GM12891 (cell line): ENCODE results near the gene SNX24.
A peak's percentile ranks its signal among the peaks of the same experiment; 100 is the strongest.

Source experiments
- DNase-seq: peaks from one replicate; pipeline ENCODE4 v3.0.0; 2011; ENCODE audit warnings: low spot score; ENCODE audit not compliant: insufficient read length
- FAIRE-seq: peaks from 2 replicates; lab custom pipeline; 2011; peaks lifted over from hg19 to GRCh38; lab: Jason Lieb, UNC
- PAX5 ChIP-seq: IDR thresholded peaks from 2 replicates; pipeline ENCODE4 v1.6.1; 2011; ENCODE audit warnings: low read length, moderate library complexity, mild to moderate bottlenecking; ENCODE audit not compliant: insufficient read depth, severe bottlenecking
- POLR2A ChIP-seq: IDR thresholded peaks from 2 replicates; pipeline ENCODE4 v1.6.1; 2011; ENCODE audit warnings: low read depth, low read length, control low read depth
- POLR2AphosphoS5 ChIP-seq: IDR thresholded peaks from 2 replicates; pipeline ENCODE4 v1.6.1; 2011; ENCODE audit warnings: low read depth, low read length, control low read depth
- POU2F2 ChIP-seq: IDR thresholded peaks from 2 replicates; pipeline ENCODE4 v1.6.1; 2011; ENCODE audit warnings: low read depth, mild to moderate bottlenecking, control low read depth, low read length, moderate library complexity
- SPI1 ChIP-seq: IDR thresholded peaks from 2 replicates; pipeline ENCODE4 v1.6.1; 2011; ENCODE audit warnings: low read depth, low read length, control low read depth
- TAF1 ChIP-seq: IDR thresholded peaks from 2 replicates; pipeline ENCODE4 v1.6.1; 2011; ENCODE audit warnings: low read depth, low read length, control low read depth

SNX24 gene

DNA sequence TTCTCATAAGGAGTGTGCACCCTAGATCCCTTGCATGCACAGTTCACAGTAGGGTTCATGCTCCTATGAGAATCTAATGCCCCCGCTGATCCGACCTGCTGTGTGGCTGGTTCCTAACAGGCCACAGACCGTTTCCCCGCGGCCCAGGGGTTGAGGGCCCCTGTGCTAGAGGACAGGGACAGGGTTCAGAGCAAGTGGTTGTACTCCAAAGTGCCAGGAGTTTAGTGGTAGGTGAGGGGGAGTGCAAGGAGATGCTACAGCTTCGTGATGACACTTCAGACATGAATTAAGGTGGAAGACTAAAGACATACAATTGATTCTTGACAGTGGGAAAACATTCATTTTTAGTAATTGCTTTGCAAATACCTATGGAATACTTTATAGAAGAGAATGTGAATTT lies 40.5 kb downstream of the SNX24 start:
- TF ChIP-seq TAF1 = no peak
- TF ChIP-seq POU2F2 = no peak
- no peak for TF ChIP-seq POLR2AphosphoS5
- no peak for TF ChIP-seq PAX5
- no peak for TF ChIP-seq POLR2A
- no peak for TF ChIP-seq SPI1
- DNase-seq (no peak), FAIRE-seq (no peak)

DNA sequence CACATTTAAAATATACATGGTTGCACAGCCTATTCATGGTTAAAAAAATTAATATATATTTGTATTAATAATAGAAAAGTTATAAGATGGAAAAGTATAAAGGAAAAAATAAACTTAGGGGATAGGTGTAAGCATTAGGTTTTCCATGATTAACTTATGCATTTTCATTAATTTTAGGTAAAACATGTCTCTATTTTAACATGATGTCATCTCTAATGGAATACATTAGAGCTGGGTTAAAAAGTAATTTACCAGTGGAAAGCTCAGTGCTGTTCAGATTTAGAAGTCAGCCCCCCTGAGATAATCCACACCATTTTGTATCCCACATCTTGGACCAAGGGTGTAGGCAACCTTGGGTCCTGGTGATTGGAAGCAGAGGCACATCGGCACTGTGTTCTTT lies 49.7 kb downstream of the SNX24 start:
- no peak for DNase-seq
- no peak for FAIRE-seq
- TF ChIP-seq POLR2AphosphoS5 (no peak), POLR2A (no peak), TAF1 (no peak), POU2F2 (no peak)

DNA sequence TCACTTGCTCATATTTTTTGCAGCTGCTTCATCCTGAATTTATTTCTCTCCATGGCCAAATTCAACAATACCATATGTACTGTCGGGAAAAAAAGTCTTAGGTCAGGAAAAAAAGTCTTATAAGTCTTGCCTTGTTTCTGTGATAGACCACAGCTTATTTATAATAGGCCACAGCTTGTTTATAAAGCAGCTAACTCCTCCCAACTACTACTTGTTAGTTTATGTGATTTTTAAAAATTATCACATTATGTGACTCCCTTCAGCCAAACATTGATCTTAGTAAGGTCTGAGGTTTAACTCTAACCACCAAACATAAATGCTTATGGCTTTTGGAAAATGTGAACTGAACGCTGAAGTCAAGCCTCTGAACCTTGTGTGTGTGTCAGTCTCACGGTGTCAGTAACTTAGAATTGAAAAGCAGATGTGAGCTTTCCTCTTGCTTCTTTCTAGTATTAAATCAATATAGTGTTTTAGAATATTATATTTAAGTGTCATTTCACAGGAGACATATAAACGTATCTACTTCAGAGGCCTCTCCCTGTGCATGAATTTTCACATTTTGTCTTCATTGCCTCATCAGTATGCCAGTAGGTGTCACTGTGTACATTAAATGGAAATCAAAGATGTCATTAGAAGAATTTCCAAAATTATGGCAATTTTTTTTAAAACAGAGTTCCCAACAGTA lies 51.3 kb downstream of the SNX24 start:
- FAIRE-seq = peak; percentile 38
- DNase-seq = no peak
- TF ChIP-seq TAF1 = no peak
- TF ChIP-seq PAX5 = no peak
- TF ChIP-seq POU2F2 = no peak
- TF ChIP-seq POLR2A = no peak
- TF ChIP-seq SPI1 = no peak
- no peak for TF ChIP-seq POLR2AphosphoS5

DNA sequence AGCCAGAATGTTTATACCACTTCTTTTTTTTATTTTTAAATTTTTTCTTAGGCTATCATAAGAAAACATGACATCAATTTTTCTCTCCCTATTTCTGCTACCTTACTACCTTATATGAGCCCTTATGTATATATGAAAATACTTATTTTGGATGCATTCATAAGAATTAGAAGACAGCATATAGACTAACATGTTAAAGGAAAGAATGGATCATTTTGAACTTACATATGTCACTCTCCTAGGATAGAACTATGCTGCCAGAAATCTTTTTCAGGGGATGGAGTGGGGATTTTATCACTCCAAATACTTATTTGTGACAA lies 51.8 kb downstream of the SNX24 start:
- DNase-seq (no peak), FAIRE-seq (no peak)
- TF ChIP-seq TAF1 (no peak), SPI1 (no peak), PAX5 (no peak), POLR2AphosphoS5 (no peak), POU2F2 (no peak), POLR2A (no peak)

DNA sequence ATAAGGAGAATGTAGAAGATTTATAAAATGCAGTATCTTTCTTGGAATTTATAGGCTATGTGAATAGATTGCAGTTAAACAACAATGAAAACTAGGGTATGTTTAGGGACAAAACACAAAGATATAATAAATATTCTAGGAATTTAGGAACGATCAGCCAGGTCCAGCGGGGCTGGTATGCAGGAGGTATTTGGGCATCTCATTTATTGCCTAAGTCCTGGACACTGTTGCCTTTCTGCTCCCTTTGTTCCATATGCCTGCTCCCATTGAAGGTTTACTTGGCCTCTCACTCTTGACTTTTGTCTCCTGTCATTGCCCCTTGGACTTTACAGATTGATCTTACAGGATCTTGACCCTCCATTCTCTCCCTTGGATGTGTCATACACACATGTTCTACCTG lies 55.9 kb downstream of the SNX24 start:
- FAIRE-seq = no peak

DNA sequence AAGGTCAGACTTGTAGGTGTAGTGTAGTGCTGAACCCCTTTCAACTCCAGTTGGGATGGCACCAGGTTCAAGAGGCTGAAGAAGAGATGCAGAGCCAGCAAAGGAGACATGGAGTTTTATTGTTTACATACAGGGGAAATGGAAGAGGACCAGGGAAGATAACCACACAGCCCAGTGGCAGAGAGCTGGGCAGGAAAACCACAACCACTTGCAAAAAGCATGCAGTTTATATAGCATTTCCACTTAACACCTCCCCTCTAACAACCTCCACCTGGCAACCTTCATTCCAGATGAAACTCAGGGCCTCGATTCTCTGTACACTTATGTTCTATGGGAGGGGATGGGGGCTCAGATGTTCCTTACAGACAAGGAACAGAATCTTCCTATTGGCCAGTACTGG lies 56.9 kb downstream of the SNX24 start:
- DNase-seq (no peak), FAIRE-seq (peak; percentile 28)
- TF ChIP-seq POLR2A (no peak), POU2F2 (no peak), PAX5 (no peak), SPI1 (no peak), TAF1 (no peak)

More for the DNA sequence above, 55.9 kb downstream of the SNX24 start:
- DNase-seq = no peak
- TF ChIP-seq PAX5 = no peak
- no peak for TF ChIP-seq SPI1

DNA sequence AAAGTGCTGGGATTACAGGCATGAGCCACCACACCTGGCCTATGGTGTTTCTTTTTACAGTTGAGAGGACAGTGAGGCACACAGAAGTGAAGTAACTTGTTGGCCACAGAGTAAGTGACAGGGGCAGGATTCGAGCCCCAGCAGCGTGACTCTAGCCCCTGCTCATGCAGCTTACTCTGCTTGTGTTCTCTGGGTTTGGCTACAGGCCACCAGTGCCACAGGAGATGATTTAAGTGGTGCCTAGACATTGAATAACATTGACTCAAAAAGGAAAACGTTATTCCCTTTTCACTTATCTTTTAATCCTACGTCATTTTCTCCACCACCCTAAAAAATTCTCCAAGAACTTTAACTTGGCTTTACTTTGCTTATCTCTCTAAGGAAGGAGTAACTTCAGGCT lies 61.4 kb downstream of the SNX24 start:
- DNase-seq = no peak
- no peak for FAIRE-seq
- TF ChIP-seq POLR2A (no peak), PAX5 (no peak), TAF1 (no peak), POLR2AphosphoS5 (no peak), SPI1 (no peak), POU2F2 (no peak)

DNA sequence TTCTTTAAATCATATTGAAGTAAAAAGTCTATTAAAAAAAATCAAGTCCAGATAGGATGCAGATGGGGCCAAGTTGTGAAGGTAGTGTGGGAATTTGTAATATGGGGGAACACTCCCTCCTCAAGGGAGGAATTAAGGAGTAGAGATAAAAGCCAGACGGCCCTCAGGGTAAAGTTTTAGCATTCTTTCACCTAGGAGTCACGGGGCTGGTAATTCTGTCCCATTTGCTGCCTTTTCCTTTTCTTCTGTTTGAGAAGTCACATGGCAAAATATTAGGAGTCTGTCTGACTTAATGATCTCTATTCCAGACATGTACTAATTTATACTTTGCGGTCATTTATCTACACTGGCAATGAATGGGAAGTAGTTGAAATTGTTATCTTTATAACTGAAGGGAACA lies 61.9 kb downstream of the SNX24 start:
- TF ChIP-seq POLR2A (no peak), SPI1 (no peak), TAF1 (no peak), PAX5 (no peak), POLR2AphosphoS5 (no peak), POU2F2 (no peak)
- FAIRE-seq (no peak), DNase-seq (no peak)

DNA sequence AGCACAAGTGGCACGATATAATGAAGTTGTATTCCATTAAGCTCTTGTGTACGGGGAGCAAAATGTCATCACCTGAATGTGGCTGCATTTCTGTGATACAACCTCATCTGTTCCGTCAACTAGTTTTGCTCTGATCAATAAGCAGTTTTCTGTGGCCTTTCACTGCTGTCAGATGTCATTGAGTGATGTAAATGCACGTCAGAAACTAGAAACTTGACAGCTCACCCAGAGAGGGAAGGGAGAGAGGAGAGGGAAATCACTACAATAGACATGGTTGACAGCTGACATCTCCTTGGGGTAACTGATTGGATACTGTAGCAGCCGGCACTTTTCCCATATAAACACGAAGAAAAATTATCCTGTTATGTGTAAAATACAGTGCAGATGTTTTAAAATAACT lies 62.7 kb downstream of the SNX24 start:
- FAIRE-seq = peak; percentile 40
- no peak for TF ChIP-seq SPI1
- TF ChIP-seq POLR2A = no peak
- TF ChIP-seq PAX5 = no peak
- no peak for TF ChIP-seq POU2F2
- TF ChIP-seq TAF1 = no peak
- no peak for TF ChIP-seq POLR2AphosphoS5
- DNase-seq = no peak

DNA sequence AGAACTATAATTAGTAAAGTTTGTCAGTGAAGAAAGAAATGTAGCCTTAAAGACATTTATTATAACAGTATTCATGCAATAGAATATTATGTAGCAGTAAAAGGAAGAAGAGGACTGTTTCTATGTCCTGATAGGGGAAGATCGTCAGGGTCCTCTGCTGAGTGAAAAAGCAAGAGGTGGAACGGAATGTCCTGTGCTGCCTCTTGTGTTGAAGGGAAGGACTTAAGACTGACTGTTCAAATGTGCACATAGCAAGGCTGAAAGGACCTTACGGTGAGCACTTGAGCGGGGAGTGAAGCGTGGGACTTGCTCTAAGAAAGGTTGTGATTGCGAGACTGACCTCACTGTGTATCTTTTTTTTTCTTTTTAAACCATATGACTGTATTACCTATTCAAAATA lies 63.2 kb downstream of the SNX24 start:
- DNase-seq (no peak), FAIRE-seq (no peak)
- no peak for TF ChIP-seq TAF1
- no peak for TF ChIP-seq POLR2AphosphoS5
- no peak for TF ChIP-seq SPI1
- TF ChIP-seq PAX5 = no peak
- TF ChIP-seq POLR2A = no peak
- TF ChIP-seq POU2F2 = no peak
